NCI-H82 treated with DMSO at 0.1 percent for 48 hours (cell line): ENCODE measurements around the gene SCN4A.
"Not testable (repeated sequence)": the region's sequence is repeated elsewhere in the genome, so short reads cannot be mapped to it uniquely, and the experiment has no call there.

Experiments used
- DNase-seq: peaks from one replicate; lab custom pipeline; 2025; ENCODE audit not compliant: unreplicated experiment; lab: John Stamatoyannopoulos, UW

Gene SCN4A

GRCh38 chr17:63972796-63973195 lies at the start of gene SCN4A:
Gene SCN4A (minus strand): TSS chr17:63972918. CDS start chr17:63972841, 77 bp downstream.
- DNase-seq = no peak

DNA sequence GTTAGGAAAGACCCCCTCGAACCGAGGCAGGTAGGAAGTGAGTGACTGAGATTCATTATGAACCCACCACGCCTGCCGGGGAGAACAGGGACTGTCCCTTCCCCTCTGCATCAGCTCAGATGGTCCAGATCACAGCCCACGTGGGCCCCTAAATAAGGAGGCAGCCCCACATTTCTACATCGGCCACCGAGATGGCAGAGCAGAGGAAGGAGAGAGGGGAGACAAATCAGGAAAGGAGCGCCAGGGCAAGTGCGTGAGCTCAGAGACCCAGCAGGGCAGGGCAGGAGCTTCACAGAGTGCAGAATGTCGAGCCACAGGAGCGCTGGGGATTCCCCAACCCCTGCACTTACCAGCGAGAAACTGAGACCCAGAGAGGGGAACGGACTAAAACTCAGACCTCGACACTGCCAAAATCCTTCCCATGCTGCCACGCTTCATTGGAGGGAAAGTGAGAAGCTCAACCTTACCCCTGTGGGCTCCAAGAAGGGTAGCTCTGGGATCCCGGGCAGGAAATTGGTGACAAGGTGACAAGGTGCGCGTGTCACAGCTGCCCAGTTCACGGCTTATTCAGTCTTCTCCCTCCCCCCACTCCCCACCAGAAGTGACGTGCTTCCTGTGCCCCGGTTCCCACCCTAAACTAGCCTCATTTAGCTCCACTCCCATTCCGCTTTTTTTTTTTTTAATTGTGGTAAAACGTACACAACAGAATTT lies 47.5 kb upstream of the SCN4A start, which contains the start of gene ICAM2:
ICAM2 (minus strand) TSS at position 578 of the 711 bp plus-strand sequence. CDS start 13,942 bp downstream, outside the sequence.
- no peak for DNase-seq

GRCh38 chr17:64019551-64019961 lies 46.8 kb upstream of the SCN4A start:
- DNase-seq = not testable (repeated sequence)

DNA sequence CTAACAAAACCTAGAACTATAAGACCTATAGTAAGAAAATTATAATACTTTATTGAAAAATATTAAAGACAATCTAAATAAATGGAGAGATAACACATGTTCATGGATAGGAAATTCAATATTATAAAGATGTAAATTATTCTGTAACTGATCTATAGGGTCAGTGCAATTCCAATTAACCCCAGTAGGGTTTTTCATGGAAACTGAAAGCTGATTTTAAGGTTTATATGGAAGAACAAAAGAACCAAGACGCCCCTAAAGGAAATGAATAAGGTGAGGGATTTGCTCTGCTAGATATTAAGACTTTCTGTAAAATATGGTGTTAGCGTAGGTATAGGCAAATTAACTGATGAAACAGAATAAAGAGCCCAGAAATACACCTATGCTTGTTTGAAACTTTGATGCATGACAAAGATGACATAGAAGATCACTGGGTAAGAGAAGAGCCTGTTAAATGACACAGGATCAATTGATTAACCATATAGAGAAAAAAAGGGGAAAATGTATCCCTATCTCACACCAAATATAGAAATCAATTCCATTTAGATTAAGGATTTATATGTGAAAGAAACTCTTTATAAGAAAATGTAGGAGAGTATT lies 44.8 kb upstream of the SCN4A start:
- no peak for DNase-seq

GRCh38 chr17:64016974-64017373 lies 44.3 kb upstream of the SCN4A start:
- DNase-seq = no peak

DNA sequence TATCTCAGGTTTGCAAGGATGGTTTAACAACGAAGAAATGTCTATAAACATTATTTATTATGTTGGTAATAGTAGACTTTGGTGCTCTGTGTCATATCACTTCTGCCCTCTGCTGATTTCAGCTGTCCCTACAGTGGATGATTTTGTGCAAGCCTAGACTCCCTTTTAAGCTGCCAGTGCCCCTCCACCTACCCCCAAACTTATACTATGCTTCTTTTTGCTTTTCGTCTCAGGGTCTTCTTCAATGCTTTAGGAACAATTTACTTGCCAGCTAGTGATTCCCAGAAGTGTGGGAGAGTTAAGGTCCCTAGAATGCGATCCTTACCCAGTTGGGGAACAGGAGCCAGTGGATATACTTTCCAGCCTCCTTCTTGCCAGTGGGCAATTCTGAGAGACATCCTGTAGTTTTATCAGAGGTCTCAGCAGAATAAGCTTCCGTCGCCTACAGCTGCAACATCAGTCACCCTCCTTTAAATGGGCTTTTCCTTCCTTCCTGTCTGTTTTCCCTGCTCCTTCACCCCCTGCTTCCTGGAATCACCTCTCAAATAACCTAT lies 43.6 kb upstream of the SCN4A start:
- no peak for DNase-seq

- no peak for DNase-seq
Measured at GRCh38 chr17:64015447-64015846, 42.7 kb upstream of the SCN4A start.

DNA sequence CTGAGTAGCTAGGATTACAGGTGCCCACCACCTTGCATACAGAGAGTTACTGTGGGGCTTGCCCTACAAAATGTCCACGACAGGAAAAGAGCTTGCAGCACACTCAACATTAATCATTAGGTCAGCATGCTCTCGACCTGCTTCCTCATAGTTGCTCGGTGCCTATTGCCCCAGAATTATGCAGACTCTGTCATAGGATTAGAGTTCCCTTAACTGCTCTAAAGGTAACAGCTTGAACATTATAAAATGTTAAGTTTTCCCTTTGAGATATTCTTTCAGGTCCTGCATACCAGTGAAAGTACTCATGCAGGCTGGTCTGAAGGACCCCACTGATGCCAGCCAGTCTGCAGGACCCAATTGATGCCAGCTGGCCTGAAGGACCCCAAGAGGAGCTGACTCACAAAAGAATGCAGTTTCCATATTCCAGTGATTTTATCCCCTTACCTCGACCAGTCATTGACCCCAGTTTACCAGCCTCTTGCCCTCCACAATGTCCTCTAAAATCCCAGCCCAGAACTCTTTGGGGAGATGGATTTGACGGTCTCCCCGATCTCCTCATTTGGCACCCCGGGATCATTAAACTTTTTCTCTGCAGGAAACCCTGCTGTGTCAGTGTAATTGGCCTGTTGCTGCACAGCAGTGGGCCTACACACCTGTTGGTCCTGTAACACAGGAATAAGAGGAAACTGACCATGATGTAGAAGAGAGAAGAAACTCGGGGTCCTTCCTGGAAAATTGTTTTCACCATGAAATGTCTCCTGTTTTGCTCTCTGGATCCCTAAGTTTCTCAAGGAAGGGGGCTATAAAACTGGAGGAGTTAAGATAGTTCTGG lies 37.1 kb upstream of the SCN4A start:
- DNase-seq = no peak

DNA sequence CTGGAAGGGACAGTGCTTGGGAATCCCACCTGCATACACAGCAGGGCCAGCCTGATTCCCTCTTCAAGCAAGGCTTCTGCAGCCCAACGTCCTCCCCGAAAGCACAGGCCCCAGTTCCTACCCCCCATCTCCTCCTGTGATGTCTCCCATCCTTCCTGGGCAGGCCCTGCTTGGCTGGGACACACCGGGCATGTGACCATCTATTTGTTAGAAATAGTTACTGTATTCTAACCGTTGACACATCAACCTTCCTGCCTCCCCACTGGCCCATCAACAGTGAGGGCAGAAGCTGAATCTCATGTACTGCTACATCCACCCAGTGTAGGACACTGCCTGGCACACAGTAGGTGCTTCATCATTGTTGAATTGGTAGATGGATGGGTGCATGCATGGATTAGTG lies 36.1 kb upstream of the SCN4A start:
- DNase-seq = no peak

DNA sequence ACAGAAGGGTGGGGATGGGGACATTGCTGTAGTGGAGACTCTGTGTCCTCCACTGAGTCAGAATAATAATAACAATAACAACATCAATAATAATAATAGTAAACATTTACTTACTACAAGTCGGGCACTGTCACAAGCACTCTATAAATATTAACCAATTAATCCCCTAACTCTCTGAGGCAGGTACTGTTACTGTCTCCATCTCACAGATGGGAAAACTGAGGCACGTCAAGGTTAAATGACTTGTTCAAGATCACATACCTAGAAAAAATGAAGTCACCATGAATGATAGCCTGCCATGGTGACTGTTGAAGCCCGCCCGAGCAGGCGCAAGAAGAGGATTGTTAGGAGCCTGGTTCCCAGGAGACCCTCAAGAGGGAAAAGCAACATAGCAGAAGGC lies 35.6 kb upstream of the SCN4A start:
- DNase-seq = no peak

DNA sequence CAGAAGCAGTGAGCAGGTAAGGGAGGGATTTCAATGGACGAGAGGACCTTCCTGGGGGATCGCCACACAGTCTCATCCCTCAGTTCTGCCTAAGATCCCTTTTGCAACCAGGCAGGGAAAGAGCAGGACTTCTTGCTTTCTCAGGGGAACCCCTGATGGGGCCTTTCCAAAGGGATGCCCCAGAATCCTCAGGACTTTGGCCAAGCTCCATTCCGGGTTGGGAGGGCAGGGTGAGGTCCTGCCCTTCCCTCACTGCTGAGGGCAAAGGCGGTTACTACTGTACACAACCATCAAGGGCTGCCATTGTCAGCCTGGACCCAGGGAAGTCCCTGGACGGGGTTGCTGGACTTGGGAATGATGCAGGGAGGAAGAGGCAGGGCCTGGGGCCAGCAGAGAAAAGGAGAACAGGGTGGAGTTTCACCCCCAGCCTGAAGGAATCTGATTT lies 35.1 kb upstream of the SCN4A start:
- no peak for DNase-seq

DNA sequence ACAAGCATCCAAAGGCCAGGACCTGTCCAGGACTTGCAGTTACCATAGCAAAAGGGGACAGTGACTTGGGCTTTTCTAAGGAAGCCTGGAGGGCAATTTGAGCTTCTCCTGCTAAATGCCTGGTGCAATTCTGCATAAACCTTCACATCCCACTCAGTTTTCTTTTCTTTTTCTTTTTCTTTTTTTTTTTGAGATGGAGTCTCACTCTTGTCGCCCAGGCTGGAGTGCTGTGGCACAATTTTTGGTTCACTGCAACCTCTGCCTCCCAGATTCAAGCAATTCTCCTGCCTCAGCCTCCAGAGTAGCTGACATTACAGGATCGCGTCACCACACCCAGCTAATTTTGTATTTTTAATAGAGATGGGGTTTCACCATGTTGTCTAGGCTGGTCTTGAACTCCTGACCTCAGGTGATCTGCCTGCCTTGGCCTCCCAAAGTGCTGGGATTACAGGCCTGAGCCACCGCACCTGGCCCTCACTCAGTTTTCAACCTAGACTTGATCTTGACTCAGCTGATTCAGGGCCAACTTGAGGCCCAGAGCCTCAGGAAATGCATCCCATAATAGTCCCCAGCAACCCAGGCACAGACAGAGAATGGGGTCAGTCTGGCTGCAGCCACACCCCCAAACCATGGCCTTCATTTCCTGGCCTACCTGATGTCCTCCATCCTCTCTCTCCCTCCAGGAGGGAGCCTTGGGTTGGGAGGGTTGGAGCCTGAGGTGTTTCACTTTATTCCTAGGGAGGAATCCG lies 34.5 kb upstream of the SCN4A start:
- not testable (repeated sequence) for DNase-seq

- no peak for DNase-seq
Measured at GRCh38 chr17:64006361-64007088, 33.8 kb upstream of the SCN4A start.

- DNase-seq = no peak
Measured at GRCh38 chr17:64005734-64006167, 33.0 kb upstream of the SCN4A start.

DNA sequence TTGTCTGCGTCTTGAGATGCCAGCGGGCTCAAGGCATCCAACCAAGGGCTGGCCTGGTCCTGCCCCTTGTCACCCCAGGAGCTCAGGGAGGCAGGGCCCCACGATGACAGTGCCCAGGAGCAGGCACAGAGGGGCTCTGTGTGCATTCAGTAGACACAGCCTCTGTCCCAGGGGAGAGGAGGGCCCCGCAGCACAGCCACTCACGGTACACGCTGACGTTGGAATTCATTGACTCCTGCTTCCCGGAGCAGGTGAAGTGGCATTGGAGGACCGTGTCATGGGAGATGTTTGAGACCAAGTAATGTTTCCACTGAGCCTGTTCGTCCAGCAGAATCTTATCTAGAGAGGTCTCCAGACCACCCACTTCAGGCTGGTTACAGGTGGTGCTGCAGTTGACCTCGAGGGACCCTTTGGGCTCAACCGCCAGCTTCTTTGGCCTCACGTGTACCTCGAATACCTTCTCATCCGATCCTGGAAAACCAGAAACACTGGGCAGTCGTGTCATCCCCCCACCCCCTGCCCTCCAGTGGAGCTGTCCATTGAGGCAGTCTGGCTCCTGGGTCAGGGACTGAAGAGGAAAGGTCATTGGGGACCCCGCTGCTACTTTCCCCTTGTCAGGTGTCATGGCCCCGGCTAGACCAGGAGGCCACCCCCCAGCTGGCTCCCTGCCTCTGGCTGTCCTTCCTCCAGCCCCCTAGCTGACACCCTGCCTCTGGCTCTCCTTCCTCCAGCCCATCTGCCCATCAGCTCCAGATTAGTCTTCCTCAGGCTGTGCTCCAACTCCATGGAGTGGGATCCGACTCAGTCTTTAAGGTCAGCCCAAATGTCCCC lies 32.4 kb upstream of the SCN4A start:
- no peak for DNase-seq

DNA sequence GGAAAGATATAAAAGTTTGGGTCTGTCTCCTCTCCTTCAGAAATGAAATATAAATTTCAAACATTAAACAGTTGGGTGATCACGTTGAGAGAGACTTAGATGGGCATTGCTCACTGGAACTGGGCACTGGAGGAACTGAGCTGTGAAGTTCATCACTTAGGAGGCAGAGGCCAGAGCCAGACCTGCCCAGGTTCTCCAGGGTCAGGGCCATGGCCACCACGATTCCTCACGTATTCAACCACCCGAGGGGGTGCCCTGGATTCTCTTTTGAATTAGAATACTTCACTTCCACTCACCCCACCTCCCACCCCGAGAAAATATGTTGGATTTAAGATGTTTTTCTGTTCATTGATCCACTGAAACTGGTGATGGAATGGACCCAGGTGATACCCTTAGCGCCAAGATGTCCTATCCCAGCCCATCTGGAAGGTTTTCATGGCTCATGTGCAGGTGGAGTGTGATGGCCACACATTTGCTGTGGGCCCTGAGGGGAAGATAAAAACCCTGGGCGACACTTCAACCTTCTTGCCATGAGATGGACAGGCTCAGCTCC lies 31.6 kb upstream of the SCN4A start:
- no peak for DNase-seq

- no peak for DNase-seq
Measured at GRCh38 chr17:64003526-64004121, 30.9 kb upstream of the SCN4A start.
